Parathyroid adenoma (tissue), 2 donors: ENCODE measurements around the gene FGGY.

ENCODE experiments used
- H2AFZ ChIP-seq: fragments of 300-600 bp; sonication (generic); one replicate; pipeline ENCODE4 v1.7.0; 2017; ENCODE audit warnings: antibody characterized with exemption, mild to moderate bottlenecking
- H3K27ac ChIP-seq: fragments of 300-600 bp; sonication (generic); one replicate; pipeline ENCODE4 v1.7.0; 2017
- H3K27me3 ChIP-seq: fragments of 300-600 bp; sonication (generic); one replicate; pipeline ENCODE4 v1.7.0; 2017; ENCODE audit warnings: low read length; ENCODE audit not compliant: control insufficient read depth, insufficient read depth
- H3K36me3 ChIP-seq: fragments of 300-600 bp; sonication (generic); one replicate; pipeline ENCODE4 v1.7.0; 2017; ENCODE audit warnings: low read length; ENCODE audit not compliant: control insufficient read depth, insufficient read depth
- H3K4me1 ChIP-seq: fragments of 300-600 bp; sonication (generic); one replicate; pipeline ENCODE4 v1.7.0; 2017; ENCODE audit warnings: control low read depth
- H3K4me2 ChIP-seq: fragments of 300-600 bp; sonication (generic); one replicate; pipeline ENCODE4 v1.7.0; 2017; ENCODE audit warnings: low read length
- H3K4me3 ChIP-seq: fragments of 300-600 bp; sonication (generic); one replicate; pipeline ENCODE4 v1.7.0; 2017; ENCODE audit warnings: low read depth, low read length
- H3K79me2 ChIP-seq: fragments of 300-600 bp; sonication (generic); one replicate; pipeline ENCODE4 v1.7.0; 2017; ENCODE audit warnings: control low read depth
- H3K9ac ChIP-seq: fragments of 300-600 bp; sonication (generic); one replicate; pipeline ENCODE4 v1.7.0; 2017; ENCODE audit warnings: mild to moderate bottlenecking
- H3K9me3 ChIP-seq: fragments of 300-600 bp; sonication (generic); one replicate; pipeline ENCODE4 v1.7.0; 2017; ENCODE audit warnings: low read length; ENCODE audit not compliant: control insufficient read depth
- CTCF ChIP-seq: fragments of 300-600 bp; sonication (generic); IDR thresholded peaks from one replicate; pipeline ENCODE4 v1.7.0; 2017; ENCODE audit warnings: antibody characterized with exemption, mild to moderate bottlenecking
- donor health status: primary hyperparathyroidism.

The FGGY gene

GRCh38 chr1:59322814-59323213, 25.9 kb downstream of the FGGY start:
- H3K27me3 ChIP-seq, result no peaks in the 10 kb centered on the region
- H3K4me2 ChIP-seq, result no peak overlapping the region
- no peak overlapping the region for H3K27ac ChIP-seq
- no peaks in the 10 kb centered on the region for H3K79me2 ChIP-seq
- H3K4me1 ChIP-seq, result no peaks in the 10 kb centered on the region
- no peaks in the 10 kb centered on the region for H3K9me3 ChIP-seq
- no peaks in the 10 kb centered on the region for H3K36me3 ChIP-seq
- H2AFZ ChIP-seq, result no peak overlapping the region
- H3K4me3 ChIP-seq, result no peak overlapping the region
- H3K9ac ChIP-seq, result no peak overlapping the region
- no peak for TF ChIP-seq CTCF

- no peaks in the 10 kb centered on the region for H3K27me3 ChIP-seq
- no peaks in the 10 kb centered on the region for H3K36me3 ChIP-seq
- H3K4me2 ChIP-seq, result no peak overlapping the region
- no peaks in the 10 kb centered on the region for H3K4me1 ChIP-seq
- no peaks in the 10 kb centered on the region for H3K9me3 ChIP-seq
- H2AFZ ChIP-seq, result no peak overlapping the region
- H3K9ac ChIP-seq, result no peak overlapping the region
- no peaks in the 10 kb centered on the region for H3K79me2 ChIP-seq
- TF ChIP-seq CTCF, result no peak
- H3K4me3 ChIP-seq, result no peak overlapping the region
- no peak overlapping the region for H3K27ac ChIP-seq
Measured at GRCh38 chr1:59323879-59324278, 27.0 kb downstream of the FGGY start.

GRCh38 chr1:59328353-59328752, 31.5 kb downstream of the FGGY start:
- no peak overlapping the region for H3K27ac ChIP-seq
- no peak overlapping the region for H3K4me3 ChIP-seq

GRCh38 chr1:59329412-59330053, 32.6 kb downstream of the FGGY start:
- no peak overlapping the region for H3K27ac ChIP-seq
- H3K79me2 ChIP-seq, result no peaks in the 10 kb centered on the region
- TF ChIP-seq CTCF, result no peak
- no peaks in the 10 kb centered on the region for H3K4me1 ChIP-seq
- no peaks in the 10 kb centered on the region for H3K9me3 ChIP-seq
- no peak overlapping the region for H3K9ac ChIP-seq
- H3K36me3 ChIP-seq, result no peaks in the 10 kb centered on the region
- H2AFZ ChIP-seq, result no peak overlapping the region
- H3K27me3 ChIP-seq, result no peaks in the 10 kb centered on the region
- no peak overlapping the region for H3K4me2 ChIP-seq
- H3K4me3 ChIP-seq, result no peak overlapping the region

More at GRCh38 chr1:59328353-59328752, 31.5 kb downstream of the FGGY start:
- H3K4me1 ChIP-seq, result no peaks in the 10 kb centered on the region
- TF ChIP-seq CTCF, result no peak
- no peaks in the 10 kb centered on the region for H3K27me3 ChIP-seq
- H3K36me3 ChIP-seq, result no peaks in the 10 kb centered on the region
- no peaks in the 10 kb centered on the region for H3K9me3 ChIP-seq
- H3K79me2 ChIP-seq, result no peaks in the 10 kb centered on the region
- H3K9ac ChIP-seq, result no peak overlapping the region
- no peak overlapping the region for H3K4me2 ChIP-seq
- no peak overlapping the region for H2AFZ ChIP-seq
